Thoracic aorta (tissue), 2 donors: ENCODE data around the gene CD247. TPM values are rescaled to one million over a fixed set of nuclear protein-coding genes. Genes with fewer than 3 reads are reported as not detected.

Experiments
- ATAC-seq: fragments of 150-250 bp; one replicate; pipeline ENCODE4 v1.8.0; 2017; ENCODE audit warnings: low read depth; ENCODE audit not compliant: insufficient number of reproducible peaks, low FRiP score
- DNase-seq: peaks from one replicate; pipeline ENCODE4 v3.0.0-alpha.2; 2020; ENCODE audit warnings: low spot score
- H3K27ac ChIP-seq, 2 donors: fragments of 200-600 bp; sonication (generic); 1 replicate in 1 of 2; 2 replicates in 1 of 2; pipeline ENCODE4 v1.5.1; 2016; ENCODE audit warnings: mild to moderate bottlenecking in 2 of 2, moderate library complexity in 2 of 2
- H3K27me3 ChIP-seq: fragments of 200-600 bp; sonication (generic); replicated peaks from 2 replicates; pipeline ENCODE4 v1.6.0; 2016; ENCODE audit warnings: mild to moderate bottlenecking; ENCODE audit not compliant: insufficient read depth
- H3K36me3 ChIP-seq: fragments of 200-600 bp; sonication (generic); one replicate; pipeline ENCODE4 v1.5.1; 2016
- H3K4me1 ChIP-seq, 2 donors: fragments of 200-600 bp; sonication (generic); 1 replicate in 1 of 2; 2 replicates in 1 of 2; pipeline versions ENCODE4 v1.5.1 to v1.6.0; 2016; ENCODE audit warnings: low read depth in 2 of 2, mild to moderate bottlenecking in 1 of 2; ENCODE audit not compliant: control insufficient read depth in 1 of 2
- H3K4me3 ChIP-seq: fragments of 200-600 bp; sonication (generic); 2 replicates; pipeline ENCODE4 v1.5.1; 2016; ENCODE audit warnings: mild to moderate bottlenecking
- H3K9me3 ChIP-seq: fragments of 200-600 bp; sonication (generic); 2 replicates; pipeline ENCODE4 v1.5.1; 2016
- total RNA-seq, 2 donors: library from RNA; depleted of rRNA; stranded (reverse); fragments of >200 nt; gene quantifications; one replicate each; pipeline versions ENCODE4 v1.1.0 to v1.2.3, GENCODE V29; 2016
- TF ChIP-seq, protein P1 (sequence below): fragments of 200-600 bp; sonication (generic); IDR thresholded peaks from one replicate; pipeline ENCODE4 v1.5.1; 2019; ENCODE audit warnings: antibody characterized with exemption

Gene CD247
- total RNA-seq, 2 donors from 2014 or later = 1.6 to 8.5 TPM

- Histone ChIP-seq H3K36me3 (peaks cover 6% of the 10 kb centered on the region), H3K4me3 (no peak overlapping the region), H3K27ac (no peak overlapping the region), H3K9me3 (no peaks in the 10 kb centered on the region), H3K27me3 (no peaks in the 10 kb centered on the region), H3K4me1 (no peaks in the 10 kb centered on the region)
- TF ChIP-seq, protein P1, sequence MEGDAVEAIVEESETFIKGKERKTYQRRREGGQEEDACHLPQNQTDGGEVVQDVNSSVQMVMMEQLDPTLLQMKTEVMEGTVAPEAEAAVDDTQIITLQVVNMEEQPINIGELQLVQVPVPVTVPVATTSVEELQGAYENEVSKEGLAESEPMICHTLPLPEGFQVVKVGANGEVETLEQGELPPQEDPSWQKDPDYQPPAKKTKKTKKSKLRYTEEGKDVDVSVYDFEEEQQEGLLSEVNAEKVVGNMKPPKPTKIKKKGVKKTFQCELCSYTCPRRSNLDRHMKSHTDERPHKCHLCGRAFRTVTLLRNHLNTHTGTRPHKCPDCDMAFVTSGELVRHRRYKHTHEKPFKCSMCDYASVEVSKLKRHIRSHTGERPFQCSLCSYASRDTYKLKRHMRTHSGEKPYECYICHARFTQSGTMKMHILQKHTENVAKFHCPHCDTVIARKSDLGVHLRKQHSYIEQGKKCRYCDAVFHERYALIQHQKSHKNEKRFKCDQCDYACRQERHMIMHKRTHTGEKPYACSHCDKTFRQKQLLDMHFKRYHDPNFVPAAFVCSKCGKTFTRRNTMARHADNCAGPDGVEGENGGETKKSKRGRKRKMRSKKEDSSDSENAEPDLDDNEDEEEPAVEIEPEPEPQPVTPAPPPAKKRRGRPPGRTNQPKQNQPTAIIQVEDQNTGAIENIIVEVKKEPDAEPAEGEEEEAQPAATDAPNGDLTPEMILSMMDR = no peak
- DNase-seq (no peak), ATAC-seq (no peak)
Observed at GRCh38 chr1:167404161-167404888, 114.0 kb downstream of the CD247 start.

DNA sequence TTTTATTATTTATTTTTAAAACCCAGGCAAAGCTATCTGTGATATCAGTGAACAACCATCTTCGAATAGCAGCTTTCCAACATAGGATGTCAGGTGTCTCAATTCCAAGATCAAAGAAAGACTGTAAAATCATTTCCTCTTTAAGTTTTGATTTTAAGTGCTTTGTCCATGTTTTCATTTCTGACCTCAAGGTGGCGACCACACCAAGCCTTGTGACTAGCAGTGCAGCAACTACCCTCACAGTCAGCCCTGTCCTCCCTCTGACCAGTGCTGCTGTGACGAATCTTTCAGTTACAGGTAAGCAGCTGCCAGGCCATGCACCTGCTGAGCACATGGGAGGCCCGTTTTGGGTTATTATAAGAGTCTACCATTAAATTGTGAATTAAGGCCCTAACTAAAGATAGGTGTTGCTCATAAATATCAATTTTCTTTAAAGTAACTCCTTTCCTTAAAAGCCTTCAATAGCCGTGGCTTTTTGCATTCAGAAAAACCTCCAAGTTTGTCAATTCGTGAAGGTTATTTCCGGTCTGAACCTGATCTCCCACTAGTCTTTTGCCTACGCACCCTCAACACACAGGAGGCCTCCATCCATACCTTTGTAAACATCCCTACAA lies 117.0 kb downstream of the CD247 start:
- H3K4me3 ChIP-seq = no peak overlapping the region
- DNase-seq (no peak), ATAC-seq (no peak)
- no peak overlapping the region for H3K27ac ChIP-seq
- peaks cover 17% of the 10 kb centered on the region for H3K36me3 ChIP-seq
- TF ChIP-seq, protein P1 = peak; percentile 31
- H3K27me3 ChIP-seq = no peaks in the 10 kb centered on the region
- no peaks in the 10 kb centered on the region for H3K4me1 ChIP-seq
- no peaks in the 10 kb centered on the region for H3K9me3 ChIP-seq

DNA sequence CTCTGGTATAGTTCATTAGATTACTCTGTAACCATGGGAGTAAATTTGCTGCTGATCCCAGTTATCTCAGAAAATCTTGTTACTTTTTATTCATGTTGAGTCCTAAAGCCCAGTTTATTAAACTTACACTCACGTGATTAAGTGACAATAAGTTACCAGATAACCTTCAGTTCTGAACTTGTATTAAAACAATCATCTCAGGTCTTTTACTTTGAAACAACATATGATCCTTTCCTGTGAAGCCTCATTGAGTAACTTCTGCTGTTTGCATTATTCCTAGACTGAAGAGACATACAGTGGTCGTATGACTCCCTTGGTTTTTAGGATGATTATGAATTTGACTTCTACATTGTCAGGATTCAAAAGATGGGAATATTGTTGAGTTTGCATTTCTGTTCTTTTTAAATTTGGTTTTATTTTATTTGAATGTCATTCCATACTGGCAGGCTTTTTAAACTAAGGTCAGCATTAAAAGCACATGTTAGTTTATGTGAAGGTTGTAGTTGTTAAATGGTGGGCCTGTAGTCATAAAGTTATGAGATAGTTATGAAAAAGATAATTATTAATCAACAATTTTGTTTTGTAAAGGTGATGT lies 117.9 kb downstream of the CD247 start:
- no peaks in the 10 kb centered on the region for H3K27me3 ChIP-seq
- no peak for ATAC-seq
- H3K4me1 ChIP-seq = no peaks in the 10 kb centered on the region
- TF ChIP-seq, protein P1 = no peak
- H3K36me3 ChIP-seq = peaks cover 17% of the 10 kb centered on the region
- H3K9me3 ChIP-seq = no peaks in the 10 kb centered on the region
- no peak overlapping the region for H3K4me3 ChIP-seq
- DNase-seq = no peak
- no peak overlapping the region for H3K27ac ChIP-seq

DNA sequence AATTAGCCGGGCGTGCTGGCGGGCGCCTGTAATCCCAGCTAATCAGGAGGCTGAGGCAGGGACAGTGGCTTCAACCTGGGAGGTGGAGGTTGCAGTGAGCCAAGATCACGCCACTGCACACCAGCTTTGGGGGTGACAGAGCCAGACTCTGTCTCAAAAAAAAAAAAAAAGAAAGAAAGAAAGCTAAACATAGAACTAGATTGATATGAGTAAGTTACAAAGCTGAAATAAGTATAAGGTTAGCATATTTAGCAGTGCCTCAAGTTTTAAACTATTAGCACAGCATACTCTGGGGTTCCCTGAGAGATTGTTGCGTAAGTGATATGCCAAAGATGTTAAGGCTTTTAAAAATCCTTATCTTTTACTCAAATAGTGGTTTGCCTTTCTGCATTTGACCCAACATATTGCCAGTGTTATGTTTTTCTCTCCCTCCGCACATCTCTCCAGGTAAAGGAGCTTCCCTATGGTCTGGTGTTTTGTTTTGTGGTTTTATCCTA lies 126.1 kb downstream of the CD247 start:
- H3K4me3 ChIP-seq = no peak overlapping the region
- no peaks in the 10 kb centered on the region for H3K9me3 ChIP-seq
- no peaks in the 10 kb centered on the region for H3K27me3 ChIP-seq
- no peak overlapping the region for H3K27ac ChIP-seq
- no peak for ATAC-seq
- TF ChIP-seq, protein P1 = no peak
- peaks cover 13% of the 10 kb centered on the region for H3K36me3 ChIP-seq
- no peak for DNase-seq
- no peaks in the 10 kb centered on the region for H3K4me1 ChIP-seq

GRCh38 chr1:167388976-167389375 lies 129.4 kb downstream of the CD247 start:
- Histone ChIP-seq H3K27ac (no peak overlapping the region), H3K27me3 (no peaks in the 10 kb centered on the region), H3K4me1 (no peaks in the 10 kb centered on the region), H3K36me3 (no peaks in the 10 kb centered on the region), H3K4me3 (no peak overlapping the region), H3K9me3 (no peaks in the 10 kb centered on the region)
- TF ChIP-seq, protein P1 = no peak
- ATAC-seq (no peak), DNase-seq (no peak)
